GM19099 (cell line): ENCODE measurements around the gene ASIC2.

Experiments used
- POLR2A ChIP-seq: IDR thresholded peaks from 3 replicates; pipeline ENCODE4 v1.6.1; 2011; ENCODE audit warnings: low read depth; ENCODE audit not compliant: insufficient read length; ENCODE audit errors: extremely low read depth

ASIC2 gene

GRCh38 chr17:33138627-33139026 is 154.5 kb downstream of the ASIC2 start:
- TF ChIP-seq POLR2A: no peak

- no peak for TF ChIP-seq POLR2A
These were observed 155.7 kb downstream of the ASIC2 start for GRCh38 chr17:33137426-33137825.

- no peak for TF ChIP-seq POLR2A
These were observed 157.4 kb downstream of the ASIC2 start for GRCh38 chr17:33135691-33136090.

GRCh38 chr17:33131620-33132019 is 161.5 kb downstream of the ASIC2 start:
- no peak for TF ChIP-seq POLR2A

GRCh38 chr17:33127706-33128105 is 165.4 kb downstream of the ASIC2 start:
- TF ChIP-seq POLR2A: no peak

GRCh38 chr17:33126086-33126485 is 167.0 kb downstream of the ASIC2 start:
- no peak for TF ChIP-seq POLR2A

- no peak for TF ChIP-seq POLR2A
These were observed 167.5 kb downstream of the ASIC2 start for GRCh38 chr17:33125552-33125950.

GRCh38 chr17:33124871-33125551 is 168.1 kb downstream of the ASIC2 start:
- TF ChIP-seq POLR2A: no peak

GRCh38 chr17:33124185-33124584 is 168.9 kb downstream of the ASIC2 start:
- no peak for TF ChIP-seq POLR2A

GRCh38 chr17:33121756-33122155 is 171.3 kb downstream of the ASIC2 start:
- no peak for TF ChIP-seq POLR2A

- no peak for TF ChIP-seq POLR2A
These were observed 171.8 kb downstream of the ASIC2 start for GRCh38 chr17:33121272-33121671.

GRCh38 chr17:33120103-33120502 is 173.0 kb downstream of the ASIC2 start:
- no peak for TF ChIP-seq POLR2A

GRCh38 chr17:33118391-33119075 is 174.6 kb downstream of the ASIC2 start:
- TF ChIP-seq POLR2A: no peak

- no peak for TF ChIP-seq POLR2A
These were observed 177.0 kb downstream of the ASIC2 start for GRCh38 chr17:33116021-33116551.

- no peak for TF ChIP-seq POLR2A
These were observed 177.7 kb downstream of the ASIC2 start for GRCh38 chr17:33115366-33115765.

GRCh38 chr17:33113991-33114370 is 179.1 kb downstream of the ASIC2 start:
- TF ChIP-seq POLR2A: no peak
